Gastroesophageal sphincter (tissue), 3 donors: ENCODE measurements around the gene UBE2L6.

ENCODE experiments used
- EP300 ChIP-seq: sonication (generic); formaldehyde crosslinking; IDR thresholded peaks from one replicate; pipeline ENCODE4 v1.6.1; 2017; ENCODE audit warnings: antibody characterized with exemption, mild to moderate bottlenecking
- POLR2A ChIP-seq, 2 donors: fragments of 450-650 bp; IDR thresholded peaks; one replicate each; pipeline ENCODE4 v1.6.1; 2017; ENCODE audit warnings: antibody characterized with exemption in 2 of 2, mild to moderate bottlenecking in 2 of 2, moderate library complexity in 1 of 2
- TF ChIP-seq, protein P1 (sequence below), 4 experiments: fragments of 200-600 bp in 2 of 4; fragments of 450-650 bp in 2 of 4; sonication (generic) in 1 of 4; IDR thresholded peaks; one replicate each; pipeline ENCODE4 v1.5.1; 2017 to 2019; ENCODE audit warnings: antibody characterized with exemption in 4 of 4, mild to moderate bottlenecking in 2 of 4, moderate library complexity in 2 of 4

DNA sequence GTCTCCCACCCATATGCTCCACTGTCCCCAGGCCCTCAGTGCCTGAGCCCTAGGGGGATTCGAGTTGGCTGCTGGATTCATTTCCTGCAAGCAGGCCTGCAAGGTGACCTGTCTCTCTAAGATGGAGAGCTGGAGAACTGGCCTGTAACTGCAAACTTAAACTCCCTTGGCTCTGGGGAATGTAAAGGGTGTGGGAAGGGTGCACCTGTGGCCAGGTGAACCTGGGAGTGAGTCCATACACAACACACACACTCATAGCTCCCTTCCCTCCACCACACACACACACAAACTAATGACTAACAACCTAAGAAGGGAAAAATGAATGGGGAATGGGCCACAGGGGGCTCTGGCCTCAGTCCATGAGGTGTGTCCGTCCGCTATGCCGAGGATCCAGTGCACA lies 15.5 kb downstream of the UBE2L6 start:
- TF ChIP-seq, protein P1, sequence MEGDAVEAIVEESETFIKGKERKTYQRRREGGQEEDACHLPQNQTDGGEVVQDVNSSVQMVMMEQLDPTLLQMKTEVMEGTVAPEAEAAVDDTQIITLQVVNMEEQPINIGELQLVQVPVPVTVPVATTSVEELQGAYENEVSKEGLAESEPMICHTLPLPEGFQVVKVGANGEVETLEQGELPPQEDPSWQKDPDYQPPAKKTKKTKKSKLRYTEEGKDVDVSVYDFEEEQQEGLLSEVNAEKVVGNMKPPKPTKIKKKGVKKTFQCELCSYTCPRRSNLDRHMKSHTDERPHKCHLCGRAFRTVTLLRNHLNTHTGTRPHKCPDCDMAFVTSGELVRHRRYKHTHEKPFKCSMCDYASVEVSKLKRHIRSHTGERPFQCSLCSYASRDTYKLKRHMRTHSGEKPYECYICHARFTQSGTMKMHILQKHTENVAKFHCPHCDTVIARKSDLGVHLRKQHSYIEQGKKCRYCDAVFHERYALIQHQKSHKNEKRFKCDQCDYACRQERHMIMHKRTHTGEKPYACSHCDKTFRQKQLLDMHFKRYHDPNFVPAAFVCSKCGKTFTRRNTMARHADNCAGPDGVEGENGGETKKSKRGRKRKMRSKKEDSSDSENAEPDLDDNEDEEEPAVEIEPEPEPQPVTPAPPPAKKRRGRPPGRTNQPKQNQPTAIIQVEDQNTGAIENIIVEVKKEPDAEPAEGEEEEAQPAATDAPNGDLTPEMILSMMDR (IDR thresholded peaks at IDR 0.05) = no peak
- TF ChIP-seq EP300 (no peak), POLR2A (IDR thresholded peaks at IDR 0.05) (no peak)
